Nephron progenitor cell (in vitro differentiated cells): ENCODE data around the gene CNTNAP5.

Experiments
- DNase-seq: peaks from one replicate; pipeline ENCODE4 v3.0.0; 2021
- H3K27ac Mint-ChIP-seq: 2 replicates; pipeline ENCODE4 v1.8.0; 2021; ENCODE audit warnings: mild to moderate bottlenecking, moderate library complexity, mixed read lengths
- H3K27me3 Mint-ChIP-seq: 2 replicates; pipeline ENCODE4 v1.8.0; 2021; ENCODE audit warnings: mild to moderate bottlenecking, low read depth, mixed read lengths; ENCODE audit not compliant: poor library complexity
- H3K36me3 Mint-ChIP-seq: 2 replicates; pipeline ENCODE4 v1.8.0; 2021; ENCODE audit warnings: low read depth, mixed read lengths
- H3K4me1 Mint-ChIP-seq: 2 replicates; pipeline ENCODE4 v1.8.0; 2021; ENCODE audit warnings: mixed read lengths
- H3K4me3 Mint-ChIP-seq: 2 replicates; pipeline ENCODE4 v1.8.0; 2021; ENCODE audit warnings: mild to moderate bottlenecking, moderate library complexity, mixed read lengths
- H3K9me3 Mint-ChIP-seq: 2 replicates; pipeline ENCODE4 v1.8.0; 2021; ENCODE audit warnings: mild to moderate bottlenecking, moderate library complexity, mixed read lengths
- TF ChIP-seq, protein P1 (sequence below): fragments of 200-600 bp; sonication (generic); IDR thresholded peaks from 2 replicates; pipeline ENCODE4 v1.5.0; 2021; ENCODE audit warnings: antibody characterized with exemption

The CNTNAP5 gene

DNA sequence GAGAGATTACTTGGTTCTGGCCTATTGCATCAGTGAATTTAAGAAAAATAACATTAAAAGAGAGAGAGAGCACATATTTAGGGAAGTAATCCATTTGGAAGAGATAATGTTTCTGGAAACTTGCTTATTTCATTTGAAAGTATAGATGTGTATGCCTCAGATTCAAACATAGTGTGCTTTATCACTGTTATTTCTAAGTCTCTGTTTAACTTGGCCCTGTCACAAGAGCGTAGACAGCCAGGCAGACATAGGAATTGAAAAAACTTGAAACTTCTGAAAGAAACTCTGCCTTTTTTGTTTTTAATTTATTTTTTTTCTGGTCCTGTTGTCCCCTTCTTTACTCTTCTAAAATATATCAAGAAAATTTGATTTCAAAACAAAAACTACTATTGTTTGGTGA, 849.1 kb downstream of the CNTNAP5 start:
- Mint-ChIP-seq H3K27me3 (no peaks in the 10 kb centered on the region), H3K4me1 (no peaks in the 10 kb centered on the region), H3K4me3 (no peak overlapping the region), H3K27ac (no peak overlapping the region), H3K9me3 (no peaks in the 10 kb centered on the region), H3K36me3 (no peaks in the 10 kb centered on the region)
- TF ChIP-seq, protein P1, sequence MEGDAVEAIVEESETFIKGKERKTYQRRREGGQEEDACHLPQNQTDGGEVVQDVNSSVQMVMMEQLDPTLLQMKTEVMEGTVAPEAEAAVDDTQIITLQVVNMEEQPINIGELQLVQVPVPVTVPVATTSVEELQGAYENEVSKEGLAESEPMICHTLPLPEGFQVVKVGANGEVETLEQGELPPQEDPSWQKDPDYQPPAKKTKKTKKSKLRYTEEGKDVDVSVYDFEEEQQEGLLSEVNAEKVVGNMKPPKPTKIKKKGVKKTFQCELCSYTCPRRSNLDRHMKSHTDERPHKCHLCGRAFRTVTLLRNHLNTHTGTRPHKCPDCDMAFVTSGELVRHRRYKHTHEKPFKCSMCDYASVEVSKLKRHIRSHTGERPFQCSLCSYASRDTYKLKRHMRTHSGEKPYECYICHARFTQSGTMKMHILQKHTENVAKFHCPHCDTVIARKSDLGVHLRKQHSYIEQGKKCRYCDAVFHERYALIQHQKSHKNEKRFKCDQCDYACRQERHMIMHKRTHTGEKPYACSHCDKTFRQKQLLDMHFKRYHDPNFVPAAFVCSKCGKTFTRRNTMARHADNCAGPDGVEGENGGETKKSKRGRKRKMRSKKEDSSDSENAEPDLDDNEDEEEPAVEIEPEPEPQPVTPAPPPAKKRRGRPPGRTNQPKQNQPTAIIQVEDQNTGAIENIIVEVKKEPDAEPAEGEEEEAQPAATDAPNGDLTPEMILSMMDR: no peak
- DNase-seq: no peak

DNA sequence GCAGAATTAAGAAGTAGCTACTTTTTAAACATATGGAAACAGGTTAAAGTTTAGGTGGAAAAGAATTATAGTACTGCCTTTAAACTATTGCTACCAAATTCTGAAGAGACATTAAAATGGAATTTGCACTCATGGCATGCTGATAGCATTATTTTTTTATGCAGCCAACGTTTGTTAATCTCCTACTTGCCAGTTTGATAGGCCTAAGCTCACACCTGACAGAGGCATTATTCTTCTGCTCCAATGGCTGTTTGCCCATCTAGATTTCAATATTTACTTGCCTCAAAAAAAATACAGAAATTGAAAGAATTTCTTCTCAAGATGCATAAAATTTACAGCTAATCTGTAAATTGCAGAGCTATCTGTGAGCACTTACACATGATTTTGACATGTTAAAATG, 849.6 kb downstream of the CNTNAP5 start:
- no peak overlapping the region for H3K27ac Mint-ChIP-seq
- H3K36me3 Mint-ChIP-seq: no peaks in the 10 kb centered on the region
- no peaks in the 10 kb centered on the region for H3K9me3 Mint-ChIP-seq
- DNase-seq: no peak
- no peaks in the 10 kb centered on the region for H3K27me3 Mint-ChIP-seq
- no peaks in the 10 kb centered on the region for H3K4me1 Mint-ChIP-seq
- TF ChIP-seq, protein P1: no peak
- H3K4me3 Mint-ChIP-seq: no peak overlapping the region

DNA sequence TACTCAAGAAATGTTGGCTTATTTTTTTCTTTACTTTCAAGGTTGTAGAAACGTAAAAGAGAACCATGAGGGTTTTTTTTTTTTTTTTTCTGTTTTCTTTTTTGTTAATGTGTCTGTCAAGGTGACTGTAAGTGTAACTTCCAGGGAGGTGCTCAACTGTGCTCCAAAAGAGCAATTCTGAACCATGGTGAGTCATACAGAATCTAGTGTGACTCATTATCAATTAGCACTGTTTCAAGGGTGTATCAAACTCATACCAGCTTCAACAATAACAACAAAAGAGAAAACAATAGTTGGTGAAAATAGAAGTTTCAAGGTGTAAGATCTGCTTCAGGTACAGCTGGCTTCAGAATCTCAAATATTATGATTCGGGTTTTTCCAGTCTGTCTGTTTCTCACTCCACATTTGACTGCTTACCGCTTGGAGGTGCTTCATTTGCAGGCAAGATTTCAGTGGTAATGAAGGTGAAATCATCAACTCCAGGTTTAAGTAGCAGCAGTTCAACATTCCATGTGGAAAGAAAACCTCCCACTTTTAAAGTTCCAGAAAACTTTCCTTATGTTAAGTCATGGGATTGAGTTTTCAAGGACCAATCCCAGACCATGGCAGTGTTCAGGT, 850.6 kb downstream of the CNTNAP5 start:
- H3K36me3 Mint-ChIP-seq: no peaks in the 10 kb centered on the region
- no peak overlapping the region for H3K4me3 Mint-ChIP-seq
- DNase-seq: no peak
- no peaks in the 10 kb centered on the region for H3K9me3 Mint-ChIP-seq
- no peak overlapping the region for H3K27ac Mint-ChIP-seq
- no peaks in the 10 kb centered on the region for H3K4me1 Mint-ChIP-seq
- H3K27me3 Mint-ChIP-seq: peaks cover under 1% of the 10 kb centered on the region
- TF ChIP-seq, protein P1: no peak

DNA sequence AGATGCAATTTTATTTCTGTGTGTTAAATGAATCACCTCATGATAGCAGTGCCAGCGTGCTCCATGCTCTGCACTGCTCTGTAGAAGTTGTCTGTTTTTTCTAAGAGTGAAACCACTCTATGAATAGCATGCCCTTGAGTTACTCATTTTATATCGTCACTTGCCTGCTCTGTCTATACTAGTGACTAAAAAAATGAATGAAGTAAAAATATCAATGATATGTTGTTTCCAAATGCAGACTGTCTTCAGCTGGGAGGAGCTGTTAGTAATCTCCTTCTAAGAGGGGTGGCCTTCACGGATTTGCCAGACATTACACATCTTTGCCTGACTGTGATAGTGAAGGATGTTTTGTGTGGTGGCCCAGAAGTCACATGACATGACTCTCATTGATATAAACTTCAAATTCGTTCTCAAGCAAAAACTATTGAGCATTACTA, 852.1 kb downstream of the CNTNAP5 start:
- Mint-ChIP-seq H3K4me1 (no peaks in the 10 kb centered on the region), H3K4me3 (no peak overlapping the region), H3K27me3 (peaks cover 4% of the 10 kb centered on the region), H3K27ac (no peak overlapping the region), H3K36me3 (no peaks in the 10 kb centered on the region), H3K9me3 (no peaks in the 10 kb centered on the region)
- TF ChIP-seq, protein P1: no peak
- DNase-seq: no peak

DNA sequence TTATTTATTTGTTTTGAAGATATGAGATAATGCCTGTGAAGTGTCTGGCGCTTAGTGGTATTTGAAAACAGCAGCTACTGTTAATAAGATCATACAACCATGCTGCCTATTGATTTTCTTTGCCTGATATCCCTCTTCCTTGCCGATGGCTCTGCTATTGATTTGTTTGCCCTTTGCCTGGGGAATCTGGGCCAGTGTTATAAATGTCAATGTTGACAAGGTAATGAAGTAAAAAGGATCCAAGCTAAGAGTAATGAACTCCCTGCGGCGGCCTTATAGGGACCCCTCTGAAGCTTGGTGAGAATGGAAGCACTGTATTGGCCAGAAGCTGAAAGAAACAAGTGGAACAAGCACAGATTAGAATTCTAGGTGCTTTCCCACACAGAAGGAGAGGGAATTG, 854.6 kb downstream of the CNTNAP5 start:
- no peaks in the 10 kb centered on the region for H3K4me1 Mint-ChIP-seq
- TF ChIP-seq, protein P1: no peak
- H3K36me3 Mint-ChIP-seq: no peaks in the 10 kb centered on the region
- H3K4me3 Mint-ChIP-seq: no peak overlapping the region
- H3K9me3 Mint-ChIP-seq: no peaks in the 10 kb centered on the region
- no peak for DNase-seq
- no peak overlapping the region for H3K27ac Mint-ChIP-seq
- peaks cover 4% of the 10 kb centered on the region for H3K27me3 Mint-ChIP-seq

DNA sequence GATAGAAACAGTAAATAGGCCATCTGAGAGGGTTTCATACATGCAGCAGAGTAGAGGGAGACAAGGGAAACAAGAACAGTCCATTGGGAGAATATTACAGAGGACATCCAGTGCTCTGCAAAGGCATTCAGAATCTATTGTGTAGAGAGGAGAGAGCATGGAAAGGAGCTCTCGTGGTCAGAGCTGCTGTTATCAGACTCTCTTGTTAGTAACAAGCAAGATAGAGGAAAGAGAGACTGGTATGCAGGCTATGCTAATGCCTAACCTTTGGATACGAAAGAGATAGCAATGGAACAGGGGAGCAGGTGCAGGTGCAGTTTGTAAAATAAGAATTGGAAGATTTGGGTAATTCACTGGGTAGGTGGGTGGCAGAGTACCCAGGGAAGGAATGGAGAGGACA, 855.9 kb downstream of the CNTNAP5 start:
- no peaks in the 10 kb centered on the region for H3K9me3 Mint-ChIP-seq
- H3K4me3 Mint-ChIP-seq: no peak overlapping the region
- DNase-seq: no peak
- no peaks in the 10 kb centered on the region for H3K4me1 Mint-ChIP-seq
- H3K36me3 Mint-ChIP-seq: no peaks in the 10 kb centered on the region
- peaks cover 4% of the 10 kb centered on the region for H3K27me3 Mint-ChIP-seq
- TF ChIP-seq, protein P1: no peak
- no peak overlapping the region for H3K27ac Mint-ChIP-seq
